Endothelial cell (in vitro differentiated cells): ENCODE measurements around the gene PTTG1IP. TPM values are rescaled to one million over a fixed set of nuclear protein-coding genes. Genes with fewer than 3 reads are reported as not detected.

Experiments
- DNase-seq: peaks from one replicate; pipeline ENCODE4 v3.0.0; 2021; ENCODE audit warnings: low spot score
- H3K27ac Mint-ChIP-seq: one replicate; pipeline ENCODE4 v1.8.0; 2021; ENCODE audit warnings: mixed read lengths, inconsistent platforms; ENCODE audit not compliant: unreplicated experiment
- H3K27me3 Mint-ChIP-seq: one replicate; pipeline ENCODE4 v1.8.0; 2021; ENCODE audit warnings: mild to moderate bottlenecking, moderate library complexity, mixed read lengths, inconsistent platforms; ENCODE audit not compliant: unreplicated experiment
- H3K36me3 Mint-ChIP-seq: one replicate; pipeline ENCODE4 v1.8.0; 2021; ENCODE audit warnings: mild to moderate bottlenecking, low read depth, mixed read lengths, inconsistent platforms; ENCODE audit not compliant: unreplicated experiment
- H3K4me1 Mint-ChIP-seq: one replicate; pipeline ENCODE4 v1.8.0; 2021; ENCODE audit warnings: mild to moderate bottlenecking, mixed read lengths, inconsistent platforms; ENCODE audit not compliant: unreplicated experiment
- H3K4me3 Mint-ChIP-seq: one replicate; pipeline ENCODE4 v1.8.0; 2021; ENCODE audit warnings: mild to moderate bottlenecking, mixed read lengths, inconsistent platforms; ENCODE audit not compliant: unreplicated experiment
- H3K9me3 Mint-ChIP-seq: one replicate; pipeline ENCODE4 v1.8.0; 2021; ENCODE audit warnings: mixed read lengths, inconsistent platforms; ENCODE audit not compliant: unreplicated experiment
- total RNA-seq: library from RNA; stranded (reverse); fragmentation: NEBNext Ultra II Directional; extraction: Animal tissue kit (Norgen Biotek cat#: 25700); gene quantifications from one replicate; pipeline ENCODE4 v1.2.1, GENCODE V29; 2021; ENCODE audit not compliant: unreplicated experiment
- TF ChIP-seq, protein P1 (sequence below): fragments of 200-600 bp; sonication (generic); IDR thresholded peaks from one replicate; pipeline ENCODE4 v1.5.0; 2021; ENCODE audit warnings: antibody characterized with exemption; ENCODE audit not compliant: unreplicated experiment

PTTG1IP gene
- total RNA-seq, 1 donor from 2014 or later = 223 TPM

DNA sequence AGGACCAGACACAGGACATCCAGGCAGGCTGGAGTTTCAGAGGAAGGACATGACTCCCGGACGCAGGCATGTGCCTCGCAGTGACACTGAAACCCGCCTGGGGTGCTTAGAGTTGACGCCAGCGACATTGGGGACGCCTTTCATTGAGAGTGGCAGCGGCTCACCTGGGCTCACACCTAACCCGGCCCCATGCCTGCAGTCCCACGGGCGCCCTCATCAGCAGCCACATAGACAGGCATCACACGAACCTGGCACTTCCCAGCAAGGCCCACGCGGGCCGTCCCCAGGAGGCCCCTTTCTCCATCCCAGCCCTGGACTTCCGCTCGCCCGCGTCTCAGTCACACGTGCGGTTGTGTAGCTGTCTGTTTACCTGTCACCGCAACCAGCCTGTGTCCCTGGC, 30.2 kb upstream of the PTTG1IP start:
- no peak overlapping the region for H3K4me3 Mint-ChIP-seq
- no peak overlapping the region for H3K27ac Mint-ChIP-seq
- TF ChIP-seq, protein P1, sequence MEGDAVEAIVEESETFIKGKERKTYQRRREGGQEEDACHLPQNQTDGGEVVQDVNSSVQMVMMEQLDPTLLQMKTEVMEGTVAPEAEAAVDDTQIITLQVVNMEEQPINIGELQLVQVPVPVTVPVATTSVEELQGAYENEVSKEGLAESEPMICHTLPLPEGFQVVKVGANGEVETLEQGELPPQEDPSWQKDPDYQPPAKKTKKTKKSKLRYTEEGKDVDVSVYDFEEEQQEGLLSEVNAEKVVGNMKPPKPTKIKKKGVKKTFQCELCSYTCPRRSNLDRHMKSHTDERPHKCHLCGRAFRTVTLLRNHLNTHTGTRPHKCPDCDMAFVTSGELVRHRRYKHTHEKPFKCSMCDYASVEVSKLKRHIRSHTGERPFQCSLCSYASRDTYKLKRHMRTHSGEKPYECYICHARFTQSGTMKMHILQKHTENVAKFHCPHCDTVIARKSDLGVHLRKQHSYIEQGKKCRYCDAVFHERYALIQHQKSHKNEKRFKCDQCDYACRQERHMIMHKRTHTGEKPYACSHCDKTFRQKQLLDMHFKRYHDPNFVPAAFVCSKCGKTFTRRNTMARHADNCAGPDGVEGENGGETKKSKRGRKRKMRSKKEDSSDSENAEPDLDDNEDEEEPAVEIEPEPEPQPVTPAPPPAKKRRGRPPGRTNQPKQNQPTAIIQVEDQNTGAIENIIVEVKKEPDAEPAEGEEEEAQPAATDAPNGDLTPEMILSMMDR = no peak
- H3K9me3 Mint-ChIP-seq = no peaks in the 10 kb centered on the region
- peaks cover 10% of the 10 kb centered on the region for H3K36me3 Mint-ChIP-seq
- H3K27me3 Mint-ChIP-seq = peaks cover 7% of the 10 kb centered on the region
- no peak for DNase-seq
- peaks cover 2% of the 10 kb centered on the region for H3K4me1 Mint-ChIP-seq

DNA sequence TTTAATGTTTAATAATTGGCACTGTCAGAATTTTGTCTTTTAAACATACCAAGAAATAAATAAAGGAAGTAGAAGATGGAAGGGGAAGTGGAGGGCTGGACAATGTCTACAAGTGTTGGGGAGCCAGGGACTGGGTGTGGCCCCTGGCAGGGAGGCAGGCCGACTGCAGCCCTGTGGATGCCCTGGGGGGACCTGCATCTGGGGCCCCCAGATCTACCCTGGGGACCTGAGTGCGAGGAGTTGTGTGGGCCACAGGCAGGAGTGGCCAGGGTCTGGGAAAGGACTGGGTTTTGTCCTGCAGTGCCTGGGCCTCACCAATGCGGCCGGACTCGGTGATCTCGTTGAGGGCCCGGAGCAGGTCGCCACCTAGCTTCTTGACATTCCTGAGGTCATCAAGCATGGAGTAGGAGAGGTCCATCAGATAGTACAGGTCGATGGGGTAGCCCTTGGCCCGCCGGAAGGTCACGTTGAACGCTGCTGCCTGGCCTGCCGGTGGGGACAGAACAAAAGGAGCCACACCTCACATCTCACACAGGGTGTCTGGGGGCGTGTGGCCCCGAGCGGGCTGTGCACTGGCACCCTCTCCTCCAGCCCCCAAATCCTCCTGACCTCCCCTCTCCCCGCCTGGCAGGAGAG, 29.7 kb upstream of the PTTG1IP start:
- peaks cover 10% of the 10 kb centered on the region for H3K36me3 Mint-ChIP-seq
- H3K4me1 Mint-ChIP-seq = peaks cover 2% of the 10 kb centered on the region
- peaks cover 9% of the 10 kb centered on the region for H3K27me3 Mint-ChIP-seq
- H3K27ac Mint-ChIP-seq = no peak overlapping the region
- TF ChIP-seq, protein P1 = no peak
- no peak overlapping the region for H3K4me3 Mint-ChIP-seq
- no peaks in the 10 kb centered on the region for H3K9me3 Mint-ChIP-seq
- no peak for DNase-seq

DNA sequence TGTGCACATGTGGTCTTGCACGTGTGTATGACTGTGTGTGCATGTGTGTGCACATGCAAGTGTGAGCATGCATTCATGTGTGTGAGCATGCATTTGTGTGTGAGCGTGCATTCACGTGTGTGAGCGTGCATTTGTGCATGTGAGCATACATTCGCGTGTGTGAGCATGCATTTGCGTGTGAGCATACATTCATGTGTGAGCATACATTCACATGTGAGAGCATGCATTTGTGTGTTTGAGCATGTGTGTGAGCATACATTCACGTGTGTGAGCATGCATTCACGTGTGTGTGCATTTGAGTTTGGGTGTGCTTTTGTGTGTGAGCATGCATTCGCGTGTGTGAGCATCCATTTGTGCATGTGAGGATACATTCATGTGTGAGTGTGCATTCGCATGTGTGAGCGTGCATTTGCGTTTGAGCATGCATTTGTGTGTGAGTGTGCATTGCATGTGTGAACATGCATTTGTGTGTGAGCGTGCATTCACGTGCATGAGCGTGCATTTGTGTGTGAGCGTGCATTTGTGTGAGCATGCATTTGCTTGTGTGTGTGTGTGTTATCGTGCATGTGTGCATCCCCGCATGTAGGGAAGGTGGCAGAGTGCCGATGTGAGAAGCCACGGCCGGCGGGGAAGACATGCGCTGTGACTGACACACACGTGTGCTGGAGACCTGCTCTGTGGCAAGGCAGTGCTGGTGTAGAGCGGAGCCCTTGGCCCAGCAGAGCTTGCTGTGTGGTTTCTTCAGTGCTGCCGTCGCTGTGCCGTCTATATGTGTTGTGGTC, 29.0 kb upstream of the PTTG1IP start:
- H3K9me3 Mint-ChIP-seq = no peaks in the 10 kb centered on the region
- no peak overlapping the region for H3K27ac Mint-ChIP-seq
- TF ChIP-seq, protein P1 = no peak
- H3K4me3 Mint-ChIP-seq = no peak overlapping the region
- no peak for DNase-seq
- peaks cover 9% of the 10 kb centered on the region for H3K27me3 Mint-ChIP-seq
- peaks cover 10% of the 10 kb centered on the region for H3K36me3 Mint-ChIP-seq
- peaks cover 2% of the 10 kb centered on the region for H3K4me1 Mint-ChIP-seq

DNA sequence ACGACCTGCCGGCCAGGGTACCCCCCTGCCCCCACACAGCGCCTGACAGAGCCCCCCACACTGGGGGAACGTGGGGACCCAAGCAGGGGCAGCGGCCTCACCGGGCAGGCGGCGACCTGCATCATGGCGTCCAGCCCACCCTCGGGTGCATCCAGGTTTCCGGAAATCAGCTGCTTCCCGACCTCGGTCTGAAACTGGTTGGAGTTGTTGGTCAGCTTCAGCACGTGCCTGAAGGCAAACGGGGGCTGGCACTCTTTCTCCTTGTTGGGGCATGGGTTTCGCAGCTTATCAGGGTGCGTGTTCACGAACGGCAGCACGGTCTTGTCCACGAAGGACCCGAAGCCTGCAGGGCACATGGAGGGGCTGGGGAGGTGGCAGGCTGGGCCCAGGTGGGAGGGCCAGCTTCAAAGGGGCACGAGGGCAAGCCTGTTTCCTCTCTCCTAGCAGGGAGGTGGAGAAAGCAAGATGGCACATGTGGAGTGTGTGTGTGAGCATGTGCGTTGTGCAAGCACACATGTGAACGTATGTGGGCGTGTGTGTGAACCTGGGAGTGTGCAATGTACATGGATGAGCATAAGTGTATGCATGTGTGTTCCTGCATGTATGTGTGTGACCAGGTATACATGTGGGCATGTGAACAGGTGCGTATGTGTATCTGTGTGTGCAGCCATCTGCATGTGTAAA, 28.0 kb upstream of the PTTG1IP start:
- DNase-seq = no peak

More for the DNA sequence above, 28.0 kb upstream of the PTTG1IP start:
- Mint-ChIP-seq H3K36me3 (peaks cover 10% of the 10 kb centered on the region), H3K27me3 (peaks cover 9% of the 10 kb centered on the region), H3K4me3 (no peak overlapping the region), H3K9me3 (no peaks in the 10 kb centered on the region), H3K4me1 (peaks cover 2% of the 10 kb centered on the region), H3K27ac (no peak overlapping the region)
- TF ChIP-seq, protein P1 = no peak
